Gastroesophageal sphincter (tissue), 3 donors: ENCODE measurements around the gene CLASP1.
"Not testable (repeated sequence)": the region's sequence is repeated elsewhere in the genome, so short reads cannot be mapped to it uniquely, and the experiment has no call there.

Source experiments
- POLR2A ChIP-seq, 2 donors: fragments of 450-650 bp; IDR thresholded peaks; one replicate each; pipeline ENCODE4 v1.6.1; 2017; ENCODE audit warnings: antibody characterized with exemption in 2 of 2, mild to moderate bottlenecking in 2 of 2, moderate library complexity in 1 of 2
- TF ChIP-seq, protein P1 (sequence below), 4 experiments: fragments of 200-600 bp in 2 of 4; fragments of 450-650 bp in 2 of 4; sonication (generic) in 1 of 4; IDR thresholded peaks; one replicate each; pipeline ENCODE4 v1.5.1; 2017 to 2019; ENCODE audit warnings: antibody characterized with exemption in 4 of 4, mild to moderate bottlenecking in 2 of 4, moderate library complexity in 2 of 4

- TF ChIP-seq, protein P1, sequence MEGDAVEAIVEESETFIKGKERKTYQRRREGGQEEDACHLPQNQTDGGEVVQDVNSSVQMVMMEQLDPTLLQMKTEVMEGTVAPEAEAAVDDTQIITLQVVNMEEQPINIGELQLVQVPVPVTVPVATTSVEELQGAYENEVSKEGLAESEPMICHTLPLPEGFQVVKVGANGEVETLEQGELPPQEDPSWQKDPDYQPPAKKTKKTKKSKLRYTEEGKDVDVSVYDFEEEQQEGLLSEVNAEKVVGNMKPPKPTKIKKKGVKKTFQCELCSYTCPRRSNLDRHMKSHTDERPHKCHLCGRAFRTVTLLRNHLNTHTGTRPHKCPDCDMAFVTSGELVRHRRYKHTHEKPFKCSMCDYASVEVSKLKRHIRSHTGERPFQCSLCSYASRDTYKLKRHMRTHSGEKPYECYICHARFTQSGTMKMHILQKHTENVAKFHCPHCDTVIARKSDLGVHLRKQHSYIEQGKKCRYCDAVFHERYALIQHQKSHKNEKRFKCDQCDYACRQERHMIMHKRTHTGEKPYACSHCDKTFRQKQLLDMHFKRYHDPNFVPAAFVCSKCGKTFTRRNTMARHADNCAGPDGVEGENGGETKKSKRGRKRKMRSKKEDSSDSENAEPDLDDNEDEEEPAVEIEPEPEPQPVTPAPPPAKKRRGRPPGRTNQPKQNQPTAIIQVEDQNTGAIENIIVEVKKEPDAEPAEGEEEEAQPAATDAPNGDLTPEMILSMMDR (IDR thresholded peaks at IDR 0.05), result not testable (repeated sequence)
- not testable (repeated sequence) for TF ChIP-seq POLR2A (IDR thresholded peaks at IDR 0.05)
These were observed 41.3 kb upstream of the CLASP1 start for GRCh38 chr2:121690572-121690971.
